LNCaP clone FGC (cell line): ENCODE measurements around the gene CAMK1.

Experiments used
- DNase-seq: peaks from one replicate; pipeline ENCODE4 v3.0.0-alpha.2; 2011; ENCODE audit warnings: low read depth
- H3K4me3 ChIP-seq: 2 replicates; pipeline ENCODE4 v1.5.1; 2011; ENCODE audit warnings: mild to moderate bottlenecking, low read depth, low read length, control low read depth
- CTCF ChIP-seq: IDR thresholded peaks from 2 replicates; pipeline ENCODE4 v1.5.1; 2012; ENCODE audit warnings: mild to moderate bottlenecking; ENCODE audit not compliant: control insufficient read depth, insufficient read depth; ENCODE audit errors: extremely low read depth

The CAMK1 gene

DNA sequence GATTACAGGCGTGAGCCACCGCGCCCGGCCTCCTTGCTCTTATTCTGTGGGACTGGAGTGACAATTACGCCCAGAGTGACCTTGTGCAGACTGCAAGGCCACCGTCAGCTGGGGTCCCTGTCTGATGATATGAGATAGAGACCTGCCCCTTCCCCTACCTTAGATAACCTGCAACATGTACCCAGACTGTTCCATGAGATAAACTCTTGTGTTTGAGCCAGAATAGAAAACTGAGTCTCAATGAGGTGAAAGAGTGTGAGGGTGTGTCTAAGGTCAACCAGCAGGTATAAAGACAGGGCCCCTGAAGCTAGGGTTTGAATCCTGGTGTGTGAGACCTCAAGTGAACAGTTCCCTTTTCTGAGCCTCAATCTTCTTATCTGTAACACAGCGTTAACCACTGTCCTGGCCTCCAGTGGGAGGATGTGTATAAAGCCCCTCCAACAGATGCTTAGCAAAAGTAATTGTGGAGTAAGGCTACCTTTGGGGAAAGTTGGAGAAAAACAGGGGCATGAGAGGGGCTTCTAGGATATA lies 16.5 kb upstream of the CAMK1 start:
- TF ChIP-seq CTCF = no peak
- no peak for DNase-seq
- no peak overlapping the region for H3K4me3 ChIP-seq

DNA sequence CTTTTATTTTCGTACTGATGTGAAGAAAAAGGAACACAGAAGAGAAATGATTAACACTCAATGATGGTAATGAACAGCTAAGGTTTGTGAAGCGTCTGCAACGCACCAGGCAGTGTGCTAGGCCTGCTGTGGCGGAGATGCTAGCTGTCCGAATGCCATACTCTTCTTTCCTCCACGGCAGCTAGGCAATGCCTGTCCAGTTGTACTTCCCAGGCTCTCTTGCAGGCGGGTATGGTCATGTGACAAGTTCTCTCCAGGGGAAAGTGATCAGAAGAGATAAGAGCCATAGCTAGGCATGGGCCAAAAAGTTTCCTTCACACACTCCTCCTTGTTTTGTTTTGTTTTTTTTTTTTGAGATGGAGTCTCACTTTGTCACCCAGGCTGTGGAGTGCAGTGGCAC lies 15.9 kb upstream of the CAMK1 start:
- TF ChIP-seq CTCF = no peak
- no peak for DNase-seq
- no peak overlapping the region for H3K4me3 ChIP-seq

GRCh38 chr3:9784965-9785364 lies 15.2 kb upstream of the CAMK1 start:
- TF ChIP-seq CTCF = no peak
- DNase-seq = no peak
- no peak overlapping the region for H3K4me3 ChIP-seq

GRCh38 chr3:9783954-9784353 lies 14.2 kb upstream of the CAMK1 start:
- no peak overlapping the region for H3K4me3 ChIP-seq
- DNase-seq = no peak
- TF ChIP-seq CTCF = no peak

GRCh38 chr3:9782770-9783169 lies 13.0 kb upstream of the CAMK1 start:
- no peak overlapping the region for H3K4me3 ChIP-seq
- DNase-seq = no peak
- peak; percentile 49 for TF ChIP-seq CTCF

GRCh38 chr3:9781978-9782603 lies 12.3 kb upstream of the CAMK1 start:
- TF ChIP-seq CTCF = no peak
- DNase-seq = no peak
- H3K4me3 ChIP-seq = no peak overlapping the region

GRCh38 chr3:9781551-9781950 lies 11.8 kb upstream of the CAMK1 start:
- DNase-seq = no peak
- no peak for TF ChIP-seq CTCF
- H3K4me3 ChIP-seq = no peak overlapping the region
